HepG2 (cell line): Measurements from ENCODE around the gene CLUH. TPM values are rescaled to one million over a fixed set of nuclear protein-coding genes. Genes with fewer than 3 reads are reported as not detected.
A peak's percentile ranks its signal among the peaks of the same experiment; 100 is the strongest.

Experiments
- ATF7-NPFF ChIP-seq: sonication (generic); formaldehyde crosslinking; IDR thresholded peaks from 2 replicates; pipeline ENCODE4 v1.8.1; 2023; ENCODE audit warnings: mild to moderate bottlenecking, low read depth, missing genetic modification reagents, moderate library complexity
- ELF3 ChIP-seq: IDR thresholded peaks from 2 replicates; pipeline ENCODE4 v1.6.1; 2016; ENCODE audit warnings: missing genetic modification reagents, missing compliant biosample characterization
- ESRRA ChIP-seq: sonication (generic); formaldehyde crosslinking; IDR thresholded peaks from 2 replicates; pipeline ENCODE4 v1.5.1; 2020; ENCODE audit warnings: mild to moderate bottlenecking, low read depth, missing genetic modification reagents
- GATA4 ChIP-seq: sonication (generic); IDR thresholded peaks from 2 replicates; pipeline ENCODE4 v1.6.1; 2016; ENCODE audit warnings: antibody characterized with exemption, low read depth, borderline replicate concordance
- JDP2 ChIP-seq: sonication (generic); formaldehyde crosslinking; IDR thresholded peaks from 2 replicates; pipeline ENCODE4 v1.8.1; 2022; ENCODE audit warnings: missing genetic modification reagents, borderline replicate concordance
- MED1 ChIP-seq: sonication (generic); formaldehyde crosslinking; IDR thresholded peaks from 2 replicates; pipeline ENCODE4 v1.4.0; 2020; ENCODE audit warnings: missing genetic modification reagents
- PRPF4 ChIP-seq: fragments of 200-400 bp; formaldehyde crosslinking; IDR thresholded peaks from 2 replicates; pipeline ENCODE4 v1.6.1; 2016; ENCODE audit warnings: low read length, low read depth; ENCODE audit not compliant: poor library complexity, severe bottlenecking
- RBM22 ChIP-seq: fragments of 200-400 bp; formaldehyde crosslinking; optimal IDR thresholded peaks from 2 replicates; pipeline ENCODE3; 2017; ENCODE audit warnings: mild to moderate bottlenecking, low read length, moderate library complexity
- TOE1 ChIP-seq: sonication (generic); formaldehyde crosslinking; IDR thresholded peaks from 2 replicates; pipeline ENCODE4 v1.4.0; 2020; ENCODE audit warnings: mild to moderate bottlenecking, missing genetic modification reagents
- ZC3H13 ChIP-seq: sonication (generic); formaldehyde crosslinking; IDR thresholded peaks from 2 replicates; pipeline ENCODE4 v1.8.1; 2023; ENCODE audit warnings: mild to moderate bottlenecking, missing genetic modification reagents, moderate library complexity
- ZMYM2 ChIP-seq: sonication (generic); formaldehyde crosslinking; IDR thresholded peaks from 2 replicates; pipeline ENCODE4 v1.8.0; 2022; ENCODE audit warnings: mild to moderate bottlenecking, missing genetic modification reagents
- ZNF12 ChIP-seq: sonication (generic); formaldehyde crosslinking; IDR thresholded peaks from 2 replicates; pipeline ENCODE4 v1.5.0; 2020; ENCODE audit warnings: missing genetic modification reagents
- ZNF143 ChIP-seq: sonication (generic); formaldehyde crosslinking; IDR thresholded peaks from 2 replicates; pipeline ENCODE4 v1.4.0; 2020; ENCODE audit warnings: missing genetic modification reagents
- ZNF207 ChIP-seq: fragments of 450-650 bp; IDR thresholded peaks from 2 replicates; pipeline ENCODE4 v1.6.1; 2016; ENCODE audit warnings: antibody characterized with exemption, borderline replicate concordance
- polyA plus RNA-seq, 8 experiments: library from polyadenylated mRNA; depleted of rRNA in 3 of 8; stranded (reverse) in 7 of 8; unstranded in 1 of 8; fragments of >200 nt; fragmentation: Illumina TruSeq in 4 of 8; extraction: Trizol in 4 of 8; gene quantifications; 2 replicates each; pipeline versions ENCODE4 v1.2.1 to v1.2.3, GENCODE V29; 2011 to 2016; ENCODE audit warnings: low read depth in 4 of 8, missing spikeins in 1 of 8, mixed read lengths in 1 of 8; ENCODE audit not compliant: insufficient read depth in 1 of 8
- total RNA-seq, 5 experiments: library from RNA; depleted of rRNA; stranded (reverse); fragments of >200 nt; fragmentation: Illumina TruSeq; extraction: Trizol; gene quantifications; 2 replicates each; pipeline ENCODE4 v1.2.3, GENCODE V29; 2016; ENCODE audit warnings: low read depth in 1 of 5
- TF ChIP-seq, protein P1 (sequence below): IDR thresholded peaks from 2 replicates; pipeline ENCODE4 v1.6.1; 2016; ENCODE audit warnings: low read depth, borderline replicate concordance
- TF ChIP-seq, protein P2 (sequence below): IDR thresholded peaks from 2 replicates; pipeline ENCODE4 v1.6.1; 2016
- TF ChIP-seq, protein P3 (sequence below): sonication (generic); formaldehyde crosslinking; IDR thresholded peaks from 2 replicates; pipeline ENCODE4 v1.4.0; 2020; ENCODE audit warnings: mild to moderate bottlenecking, missing genetic modification reagents
- TF ChIP-seq, protein P4 (sequence below): sonication (generic); formaldehyde crosslinking; IDR thresholded peaks from 2 replicates; pipeline ENCODE4 v1.8.0; 2022; ENCODE audit warnings: low read depth, missing genetic modification reagents
- TF ChIP-seq, protein P5 (sequence below): sonication (generic); formaldehyde crosslinking; IDR thresholded peaks from 2 replicates; pipeline ENCODE4 v1.8.1; 2023; ENCODE audit warnings: missing genetic modification reagents, mild to moderate bottlenecking, borderline replicate concordance
- TF ChIP-seq, protein P6 (sequence below): IDR thresholded peaks from 2 replicates; pipeline ENCODE4 v1.6.1; 2016; ENCODE audit warnings: missing compliant biosample characterization, missing genetic modification reagents, borderline replicate concordance
- TF ChIP-seq, protein P7 (sequence below): sonication (generic); formaldehyde crosslinking; IDR thresholded peaks from 2 replicates; pipeline ENCODE4 v1.5.0; 2020; ENCODE audit warnings: missing genetic modification reagents

The CLUH gene
- total and polyA plus RNA-seq, 2 of the 13 experiments (the other 11 are each of a cell fraction or from before 2014, with no cell fraction given), result 30.9 to 60.5 TPM

DNA sequence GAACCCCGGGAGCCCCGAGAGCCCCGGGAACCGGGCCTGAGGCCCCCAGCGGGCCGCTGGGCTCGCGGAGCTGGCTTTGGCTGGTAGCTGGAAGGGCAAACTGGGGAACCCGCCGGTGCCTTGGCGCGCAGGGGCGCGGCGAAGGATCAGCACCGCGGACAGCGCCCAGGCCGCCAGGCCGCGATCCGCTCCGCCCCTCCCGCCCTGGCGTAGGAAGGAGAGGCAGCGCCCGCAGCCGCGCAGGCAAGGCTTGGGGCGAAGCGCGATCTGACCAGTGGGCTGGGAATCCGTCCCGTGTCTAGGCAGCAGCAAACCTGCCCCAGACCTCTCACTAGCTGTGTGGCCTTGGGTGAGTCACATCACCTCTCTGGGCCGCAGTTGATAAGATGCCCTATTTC lies 38.2 kb upstream of the CLUH start (continued):
- TF ChIP-seq ZC3H13 (CRISPR knock-in tag) (peak; percentile 95), RBM22 (no peak), ZMYM2 (no peak), ZNF207 (no peak), MED1 (CRISPR knock-in tag) (peak; percentile 86), JDP2 (CRISPR knock-in tag) (peak; percentile 86; the same call in 1 of the 2 replicates), ATF7-NPFF (CRISPR knock-in tag) (peak; percentile 99), ELF3 (CRISPR knock-in tag) (peak; percentile 89), TOE1 (no peak), PRPF4 (no peak), ZNF143 (CRISPR knock-in tag) (peak; percentile 55; the same call in 1 of the 2 replicates), ESRRA (peak; percentile 74; the same call in 1 of the 2 replicates), GATA4 (no peak), ZNF12 (CRISPR knock-in tag) (peak; percentile 84)
- TF ChIP-seq, protein P1, sequence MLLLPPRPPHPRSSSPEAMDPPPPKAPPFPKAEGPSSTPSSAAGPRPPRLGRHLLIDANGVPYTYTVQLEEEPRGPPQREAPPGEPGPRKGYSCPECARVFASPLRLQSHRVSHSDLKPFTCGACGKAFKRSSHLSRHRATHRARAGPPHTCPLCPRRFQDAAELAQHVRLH (CRISPR knock-in tag), result peak; percentile 99
- TF ChIP-seq, protein P2, sequence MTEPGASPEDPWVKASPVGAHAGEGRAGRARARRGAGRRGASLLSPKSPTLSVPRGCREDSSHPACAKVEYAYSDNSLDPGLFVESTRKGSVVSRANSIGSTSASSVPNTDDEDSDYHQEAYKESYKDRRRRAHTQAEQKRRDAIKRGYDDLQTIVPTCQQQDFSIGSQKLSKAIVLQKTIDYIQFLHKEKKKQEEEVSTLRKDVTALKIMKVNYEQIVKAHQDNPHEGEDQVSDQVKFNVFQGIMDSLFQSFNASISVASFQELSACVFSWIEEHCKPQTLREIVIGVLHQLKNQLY (CRISPR knock-in tag), result peak; percentile 31; the same call in 1 of the 2 replicates
- TF ChIP-seq, protein P3, sequence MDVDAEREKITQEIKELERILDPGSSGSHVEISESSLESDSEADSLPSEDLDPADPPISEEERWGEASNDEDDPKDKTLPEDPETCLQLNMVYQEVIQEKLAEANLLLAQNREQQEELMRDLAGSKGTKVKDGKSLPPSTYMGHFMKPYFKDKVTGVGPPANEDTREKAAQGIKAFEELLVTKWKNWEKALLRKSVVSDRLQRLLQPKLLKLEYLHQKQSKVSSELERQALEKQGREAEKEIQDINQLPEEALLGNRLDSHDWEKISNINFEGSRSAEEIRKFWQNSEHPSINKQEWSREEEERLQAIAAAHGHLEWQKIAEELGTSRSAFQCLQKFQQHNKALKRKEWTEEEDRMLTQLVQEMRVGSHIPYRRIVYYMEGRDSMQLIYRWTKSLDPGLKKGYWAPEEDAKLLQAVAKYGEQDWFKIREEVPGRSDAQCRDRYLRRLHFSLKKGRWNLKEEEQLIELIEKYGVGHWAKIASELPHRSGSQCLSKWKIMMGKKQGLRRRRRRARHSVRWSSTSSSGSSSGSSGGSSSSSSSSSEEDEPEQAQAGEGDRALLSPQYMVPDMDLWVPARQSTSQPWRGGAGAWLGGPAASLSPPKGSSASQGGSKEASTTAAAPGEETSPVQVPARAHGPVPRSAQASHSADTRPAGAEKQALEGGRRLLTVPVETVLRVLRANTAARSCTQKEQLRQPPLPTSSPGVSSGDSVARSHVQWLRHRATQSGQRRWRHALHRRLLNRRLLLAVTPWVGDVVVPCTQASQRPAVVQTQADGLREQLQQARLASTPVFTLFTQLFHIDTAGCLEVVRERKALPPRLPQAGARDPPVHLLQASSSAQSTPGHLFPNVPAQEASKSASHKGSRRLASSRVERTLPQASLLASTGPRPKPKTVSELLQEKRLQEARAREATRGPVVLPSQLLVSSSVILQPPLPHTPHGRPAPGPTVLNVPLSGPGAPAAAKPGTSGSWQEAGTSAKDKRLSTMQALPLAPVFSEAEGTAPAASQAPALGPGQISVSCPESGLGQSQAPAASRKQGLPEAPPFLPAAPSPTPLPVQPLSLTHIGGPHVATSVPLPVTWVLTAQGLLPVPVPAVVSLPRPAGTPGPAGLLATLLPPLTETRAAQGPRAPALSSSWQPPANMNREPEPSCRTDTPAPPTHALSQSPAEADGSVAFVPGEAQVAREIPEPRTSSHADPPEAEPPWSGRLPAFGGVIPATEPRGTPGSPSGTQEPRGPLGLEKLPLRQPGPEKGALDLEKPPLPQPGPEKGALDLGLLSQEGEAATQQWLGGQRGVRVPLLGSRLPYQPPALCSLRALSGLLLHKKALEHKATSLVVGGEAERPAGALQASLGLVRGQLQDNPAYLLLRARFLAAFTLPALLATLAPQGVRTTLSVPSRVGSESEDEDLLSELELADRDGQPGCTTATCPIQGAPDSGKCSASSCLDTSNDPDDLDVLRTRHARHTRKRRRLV (CRISPR knock-in tag), result no peak
- TF ChIP-seq, protein P4, sequence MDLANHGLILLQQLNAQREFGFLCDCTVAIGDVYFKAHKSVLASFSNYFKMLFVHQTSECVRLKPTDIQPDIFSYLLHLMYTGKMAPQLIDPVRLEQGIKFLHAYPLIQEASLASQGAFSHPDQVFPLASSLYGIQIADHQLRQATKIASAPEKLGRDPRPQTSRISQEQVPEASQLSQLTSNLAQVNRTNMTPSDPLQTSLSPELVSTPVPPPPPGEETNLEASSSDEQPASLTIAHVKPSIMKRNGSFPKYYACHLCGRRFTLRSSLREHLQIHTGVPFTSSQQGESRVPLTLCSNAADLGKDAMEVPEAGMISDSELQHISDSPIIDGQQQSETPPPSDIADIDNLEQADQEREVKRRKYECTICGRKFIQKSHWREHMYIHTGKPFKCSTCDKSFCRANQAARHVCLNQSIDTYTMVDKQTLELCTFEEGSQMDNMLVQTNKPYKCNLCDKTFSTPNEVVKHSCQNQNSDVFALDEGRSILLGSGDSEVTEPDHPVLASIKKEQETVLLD (CRISPR knock-in tag), result peak; percentile 87
- TF ChIP-seq, protein P5, sequence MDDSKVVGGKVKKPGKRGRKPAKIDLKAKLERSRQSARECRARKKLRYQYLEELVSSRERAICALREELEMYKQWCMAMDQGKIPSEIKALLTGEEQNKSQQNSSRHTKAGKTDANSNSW (CRISPR knock-in tag), result peak; percentile 95; the same call in 1 of the 2 replicates
- TF ChIP-seq, protein P6, sequence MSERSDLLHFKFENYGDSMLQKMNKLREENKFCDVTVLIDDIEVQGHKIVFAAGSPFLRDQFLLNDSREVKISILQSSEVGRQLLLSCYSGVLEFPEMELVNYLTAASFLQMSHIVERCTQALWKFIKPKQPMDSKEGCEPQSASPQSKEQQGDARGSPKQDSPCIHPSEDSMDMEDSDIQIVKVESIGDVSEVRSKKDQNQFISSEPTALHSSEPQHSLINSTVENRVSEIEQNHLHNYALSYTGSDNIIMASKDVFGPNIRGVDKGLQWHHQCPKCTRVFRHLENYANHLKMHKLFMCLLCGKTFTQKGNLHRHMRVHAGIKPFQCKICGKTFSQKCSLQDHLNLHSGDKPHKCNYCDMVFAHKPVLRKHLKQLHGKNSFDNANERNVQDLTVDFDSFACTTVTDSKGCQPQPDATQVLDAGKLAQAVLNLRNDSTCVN (CRISPR knock-in tag), result peak; percentile 94
- TF ChIP-seq, protein P7, sequence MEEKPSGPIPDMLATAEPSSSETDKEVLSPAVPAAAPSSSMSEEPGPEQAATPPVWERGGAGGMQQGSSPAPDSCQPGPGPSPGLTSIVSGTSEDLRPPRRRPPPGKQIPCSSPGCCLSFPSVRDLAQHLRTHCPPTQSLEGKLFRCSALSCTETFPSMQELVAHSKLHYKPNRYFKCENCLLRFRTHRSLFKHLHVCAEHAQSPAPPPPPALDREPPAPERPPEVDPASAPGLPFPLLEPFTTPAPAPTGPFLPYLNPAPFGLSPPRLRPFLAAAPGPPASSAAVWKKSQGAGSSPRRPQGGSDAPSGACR (CRISPR knock-in tag), result peak; percentile 93; the same call in 1 of the 2 replicates
